HepG2 (cell line): ENCODE measurements around the gene IQCN. TPM values are rescaled to one million over a fixed set of nuclear protein-coding genes. Genes with fewer than 3 reads are reported as not detected.
A peak's percentile ranks its signal among the peaks of the same experiment; 100 is the strongest.

Source experiments
- ELF3 ChIP-seq: IDR thresholded peaks from 2 replicates; pipeline ENCODE4 v1.6.1; 2016; ENCODE audit warnings: missing genetic modification reagents, missing compliant biosample characterization
- FOXP1 ChIP-seq, 2 experiments: fragments of 450-650 bp in 1 of 2; IDR thresholded peaks; 2 replicates each; pipeline ENCODE4 v1.6.1; 2017 to 2018; ENCODE audit warnings: antibody characterized with exemption in 1 of 2
- KDM3A ChIP-seq: IDR thresholded peaks from 2 replicates; pipeline ENCODE4 v1.6.1; 2018; ENCODE audit warnings: low read depth, missing compliant biosample characterization
- KDM5A ChIP-seq: fragments of 200-600 bp; sonication (generic); IDR thresholded peaks from 2 replicates; pipeline ENCODE4 v1.7.0; 2018; ENCODE audit warnings: antibody characterized with exemption, mild to moderate bottlenecking, low read length, borderline replicate concordance
- MIXL1 ChIP-seq: IDR thresholded peaks from 2 replicates; pipeline ENCODE4 v1.6.1; 2016
- PCBP1 ChIP-seq: fragments of 200-400 bp; formaldehyde crosslinking; IDR thresholded peaks from 2 replicates; pipeline ENCODE4 v1.6.1; 2017; ENCODE audit warnings: mild to moderate bottlenecking, low read depth, low read length, borderline replicate concordance
- PHF20 ChIP-seq: sonication (generic); formaldehyde crosslinking; IDR thresholded peaks from 2 replicates; pipeline ENCODE4 v1.5.0; 2020; ENCODE audit warnings: mild to moderate bottlenecking, missing genetic modification reagents
- SIN3A ChIP-seq: IDR thresholded peaks from 2 replicates; pipeline ENCODE4 v1.6.1; 2011; ENCODE audit warnings: low read depth, mild to moderate bottlenecking, control low read depth, low read length, borderline replicate concordance
- SMARCE1 ChIP-seq: fragments of 450-650 bp; IDR thresholded peaks from 2 replicates; pipeline ENCODE4 v1.6.1; 2017; ENCODE audit warnings: borderline replicate concordance
- SPEN ChIP-seq: sonication (generic); formaldehyde crosslinking; IDR thresholded peaks from 2 replicates; pipeline ENCODE4 v1.5.1; 2020; ENCODE audit warnings: low read depth, mild to moderate bottlenecking, missing genetic modification reagents
- ZBTB7A ChIP-seq: sonication (generic); formaldehyde crosslinking; IDR thresholded peaks from 2 replicates; pipeline ENCODE4 v1.8.0; 2022; ENCODE audit warnings: mild to moderate bottlenecking, missing genetic modification reagents
- ZNF230 ChIP-seq: sonication (generic); formaldehyde crosslinking; IDR thresholded peaks from 2 replicates; pipeline ENCODE4 v1.4.0; 2020; ENCODE audit warnings: mild to moderate bottlenecking, missing genetic modification reagents
- ZNF232 ChIP-seq: sonication (generic); formaldehyde crosslinking; IDR thresholded peaks from 2 replicates; pipeline ENCODE4 v1.4.0; 2020; ENCODE audit warnings: missing genetic modification reagents, borderline replicate concordance
- ZNF547 ChIP-seq: sonication (generic); formaldehyde crosslinking; IDR thresholded peaks from 2 replicates; pipeline ENCODE4 v1.5.1; 2020; ENCODE audit warnings: mild to moderate bottlenecking, missing genetic modification reagents
- ZNF564 ChIP-seq: sonication (generic); formaldehyde crosslinking; IDR thresholded peaks from 2 replicates; pipeline ENCODE4 v1.8.1; 2023; ENCODE audit warnings: mild to moderate bottlenecking, missing genetic modification reagents
- polyA plus RNA-seq, 8 experiments: library from polyadenylated mRNA; depleted of rRNA in 3 of 8; stranded (reverse) in 7 of 8; unstranded in 1 of 8; fragments of >200 nt; fragmentation: Illumina TruSeq in 4 of 8; extraction: Trizol in 4 of 8; gene quantifications; 2 replicates each; pipeline versions ENCODE4 v1.2.1 to v1.2.3, GENCODE V29; 2011 to 2016; ENCODE audit warnings: low read depth in 4 of 8, missing spikeins in 1 of 8, mixed read lengths in 1 of 8; ENCODE audit not compliant: insufficient read depth in 1 of 8
- total RNA-seq, 5 experiments: library from RNA; depleted of rRNA; stranded (reverse); fragments of >200 nt; fragmentation: Illumina TruSeq; extraction: Trizol; gene quantifications; 2 replicates each; pipeline ENCODE4 v1.2.3, GENCODE V29; 2016; ENCODE audit warnings: low read depth in 1 of 5
- TF ChIP-seq, protein P1 (sequence below): sonication (generic); formaldehyde crosslinking; IDR thresholded peaks from one replicate; pipeline ENCODE4 v1.5.1; 2020; ENCODE audit warnings: mild to moderate bottlenecking, missing genetic modification reagents; ENCODE audit errors: not compliant biosample characterization

Gene IQCN
- total and polyA plus RNA-seq, 2 of the 13 experiments (the other 11 are each of a cell fraction or from before 2014, with no cell fraction given) = 0.04 to 0.18 TPM

DNA sequence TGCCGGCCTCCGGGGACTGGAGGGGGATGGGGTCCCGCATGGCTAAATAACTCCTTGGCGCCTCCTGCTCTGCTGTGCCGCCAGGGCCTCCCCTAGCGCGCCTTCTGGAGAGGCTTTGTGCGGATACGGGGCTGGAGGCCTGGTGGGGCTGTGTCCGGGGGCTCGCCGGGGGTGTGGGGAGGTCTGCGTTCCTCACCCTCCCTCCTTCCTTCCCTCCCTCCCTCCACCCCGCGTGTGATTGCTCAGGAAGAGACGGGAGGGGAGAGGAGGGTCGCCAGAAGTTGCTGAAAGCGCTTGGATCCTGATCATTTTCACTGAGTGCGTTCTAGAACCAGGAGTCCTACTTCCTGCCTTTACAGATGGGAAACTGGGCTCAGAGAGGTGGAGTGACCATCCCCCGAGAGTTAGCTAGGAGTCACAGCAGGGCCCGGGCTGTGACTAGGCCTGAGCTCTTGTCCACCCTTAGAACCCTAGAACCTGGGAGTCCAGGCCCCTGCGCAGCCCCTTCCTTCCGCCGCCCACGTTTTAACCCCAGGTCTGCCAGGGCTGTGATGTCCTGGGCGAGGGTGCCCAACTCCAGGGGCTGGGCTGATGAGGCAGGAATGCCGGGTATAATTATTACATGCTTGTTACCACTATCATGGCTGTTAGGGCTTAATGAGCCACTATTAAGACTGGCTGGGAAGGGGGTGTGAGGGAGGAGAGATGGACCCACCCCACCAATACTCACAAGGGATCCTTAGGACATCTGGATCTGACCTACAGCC is 8.0 kb upstream of the IQCN start (continued):
- TF ChIP-seq ELF3 (CRISPR knock-in tag) (peak; percentile 13), PCBP1 (no peak), ZNF230 (no peak), KDM3A (CRISPR knock-in tag) (0 out of 2 replicates have a peak, but pooled peaks have one; percentile 19), ZNF232 (CRISPR knock-in tag) (no peak), ZNF547 (CRISPR knock-in tag) (0 out of 2 replicates have a peak, but pooled peaks have one; percentile 70), SPEN (CRISPR knock-in tag) (peak; percentile 31), PHF20 (peak; percentile 33; the same call in 1 of the 2 replicates), KDM5A (no peak), FOXP1 (IDR thresholded peaks at IDR 0.05) (no peak), FOXP1 (CRISPR knock-in tag; IDR thresholded peaks at IDR 0.05) (peak; percentile 5; the same call in 1 of the 2 replicates), MIXL1 (CRISPR knock-in tag) (no peak), SMARCE1 (no peak), SIN3A (0 out of 2 replicates have a peak, but pooled peaks have one; percentile 13), ZBTB7A (0 out of 2 replicates have a peak, but pooled peaks have one; percentile 15), ZNF564 (CRISPR knock-in tag) (no peak)
- TF ChIP-seq, protein P1, sequence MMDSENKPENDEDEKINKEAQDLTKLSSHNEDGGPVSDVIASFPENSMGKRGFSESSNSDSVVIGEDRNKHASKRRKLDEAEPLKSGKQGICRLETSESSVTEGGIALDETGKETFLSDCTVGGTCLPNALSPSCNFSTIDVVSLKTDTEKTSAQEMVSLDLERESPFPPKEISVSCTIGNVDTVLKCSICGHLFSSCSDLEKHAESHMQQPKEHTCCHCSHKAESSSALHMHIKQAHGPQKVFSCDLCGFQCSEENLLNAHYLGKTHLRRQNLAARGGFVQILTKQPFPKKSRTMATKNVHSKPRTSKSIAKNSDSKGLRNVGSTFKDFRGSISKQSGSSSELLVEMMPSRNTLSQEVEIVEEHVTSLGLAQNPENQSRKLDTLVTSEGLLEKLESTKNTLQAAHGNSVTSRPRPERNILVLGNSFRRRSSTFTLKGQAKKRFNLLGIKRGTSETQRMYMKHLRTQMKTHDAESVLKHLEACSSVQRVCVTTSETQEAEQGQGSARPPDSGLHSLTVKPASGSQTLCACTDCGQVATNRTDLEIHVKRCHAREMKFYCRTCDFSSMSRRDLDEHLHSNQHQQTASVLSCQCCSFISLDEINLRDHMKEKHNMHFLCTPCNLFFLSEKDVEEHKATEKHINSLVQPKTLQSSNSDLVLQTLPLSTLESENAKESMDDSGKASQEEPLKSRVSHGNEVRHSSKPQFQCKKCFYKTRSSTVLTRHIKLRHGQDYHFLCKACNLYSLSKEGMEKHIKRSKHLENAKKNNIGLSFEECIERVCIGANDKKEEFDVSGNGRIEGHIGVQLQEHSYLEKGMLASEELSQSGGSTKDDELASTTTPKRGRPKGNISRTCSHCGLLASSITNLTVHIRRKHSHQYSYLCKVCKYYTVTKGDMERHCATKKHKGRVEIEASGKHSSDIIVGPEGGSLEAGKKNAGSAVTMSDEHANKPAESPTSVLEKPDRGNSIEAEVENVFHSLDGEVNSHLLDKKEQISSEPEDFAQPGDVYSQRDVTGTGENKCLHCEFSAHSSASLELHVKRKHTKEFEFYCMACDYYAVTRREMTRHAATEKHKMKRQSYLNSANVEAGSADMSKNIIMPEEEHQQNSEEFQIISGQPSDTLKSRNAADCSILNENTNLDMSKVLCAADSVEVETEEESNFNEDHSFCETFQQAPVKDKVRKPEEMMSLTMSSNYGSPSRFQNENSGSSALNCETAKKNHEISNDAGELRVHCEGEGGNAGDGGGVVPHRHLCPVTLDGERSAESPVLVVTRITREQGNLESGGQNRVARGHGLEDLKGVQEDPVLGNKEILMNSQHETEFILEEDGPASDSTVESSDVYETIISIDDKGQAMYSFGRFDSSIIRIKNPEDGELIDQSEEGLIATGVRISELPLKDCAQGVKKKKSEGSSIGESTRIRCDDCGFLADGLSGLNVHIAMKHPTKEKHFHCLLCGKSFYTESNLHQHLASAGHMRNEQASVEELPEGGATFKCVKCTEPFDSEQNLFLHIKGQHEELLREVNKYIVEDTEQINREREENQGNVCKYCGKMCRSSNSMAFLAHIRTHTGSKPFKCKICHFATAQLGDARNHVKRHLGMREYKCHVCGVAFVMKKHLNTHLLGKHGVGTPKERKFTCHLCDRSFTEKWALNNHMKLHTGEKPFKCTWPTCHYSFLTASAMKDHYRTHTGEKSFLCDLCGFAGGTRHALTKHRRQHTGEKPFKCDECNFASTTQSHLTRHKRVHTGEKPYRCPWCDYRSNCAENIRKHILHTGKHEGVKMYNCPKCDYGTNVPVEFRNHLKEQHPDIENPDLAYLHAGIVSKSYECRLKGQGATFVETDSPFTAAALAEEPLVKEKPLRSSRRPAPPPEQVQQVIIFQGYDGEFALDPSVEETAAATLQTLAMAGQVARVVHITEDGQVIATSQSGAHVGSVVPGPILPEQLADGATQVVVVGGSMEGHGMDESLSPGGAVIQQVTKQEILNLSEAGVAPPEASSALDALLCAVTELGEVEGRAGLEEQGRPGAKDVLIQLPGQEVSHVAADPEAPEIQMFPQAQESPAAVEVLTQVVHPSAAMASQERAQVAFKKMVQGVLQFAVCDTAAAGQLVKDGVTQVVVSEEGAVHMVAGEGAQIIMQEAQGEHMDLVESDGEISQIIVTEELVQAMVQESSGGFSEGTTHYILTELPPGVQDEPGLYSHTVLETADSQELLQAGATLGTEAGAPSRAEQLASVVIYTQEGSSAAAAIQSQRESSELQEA (CRISPR knock-in tag) = peak; percentile 80
